Keratinocyte (primary cell): ENCODE data around the gene MAP2K2. TPM values are rescaled to one million over a fixed set of nuclear protein-coding genes. Genes with fewer than 3 reads are reported as not detected.

Source experiments
- DNase-seq: peaks from one replicate; pipeline ENCODE4 v3.0.0-alpha.2; 2011; ENCODE audit warnings: low read depth, missing footprints, low spot score
- FAIRE-seq: peaks from 2 replicates; lab custom pipeline; 2011; peaks lifted over from hg19 to GRCh38; lab: Jason Lieb, UNC
- H2AFZ ChIP-seq: 2 replicates; pipeline ENCODE4 v1.6.0; 2012; ENCODE audit warnings: low read length, control low read depth, inconsistent platforms; ENCODE audit not compliant: control insufficient read depth
- H3K27ac ChIP-seq: 2 replicates; pipeline ENCODE4 v1.5.1; 2011; ENCODE audit warnings: low read length; ENCODE audit not compliant: control insufficient read depth, insufficient read depth
- H3K27me3 ChIP-seq: 3 replicates; pipeline ENCODE4 v1.6.0; 2011; ENCODE audit warnings: low read length; ENCODE audit not compliant: control insufficient read depth, insufficient read depth; ENCODE audit errors: extremely low read depth
- H3K36me3 ChIP-seq, 2 experiments: 2 replicates in 1 of 2; 3 replicates in 1 of 2; pipeline ENCODE4 v1.5.1; 2011; ENCODE audit warnings: low read length in 2 of 2, mild to moderate bottlenecking in 1 of 2; ENCODE audit not compliant: control insufficient read depth in 2 of 2, insufficient read depth in 2 of 2; ENCODE audit errors: extremely low read depth in 1 of 2
- H3K4me1 ChIP-seq: 3 replicates; pipeline ENCODE4 v1.5.1; 2011; ENCODE audit warnings: low read length; ENCODE audit not compliant: control insufficient read depth, insufficient read depth; ENCODE audit errors: extremely low read depth
- H3K4me2 ChIP-seq: 3 replicates; pipeline ENCODE4 v1.6.0; 2011; ENCODE audit warnings: low read depth, low read length; ENCODE audit not compliant: control insufficient read depth, insufficient read depth; ENCODE audit errors: extremely low read depth
- H3K4me3 ChIP-seq, 3 experiments: fragments of 200-600 bp in 1 of 3; sonication (generic) in 1 of 3; 2 replicates in 2 of 3; 3 replicates in 1 of 3; pipeline ENCODE4 v1.5.1; 2011 to 2016; ENCODE audit warnings: low read length in 3 of 3, mild to moderate bottlenecking in 3 of 3, control low read depth in 2 of 3, inconsistent platforms in 1 of 3, low read depth in 1 of 3, mixed read lengths in 1 of 3, mixed run types in 1 of 3, moderate library complexity in 1 of 3; ENCODE audit not compliant: control insufficient read depth in 2 of 3, insufficient read depth in 2 of 3; ENCODE audit errors: extremely low read depth in 1 of 3
- H3K79me2 ChIP-seq: 2 replicates; pipeline ENCODE4 v1.6.0; 2012; ENCODE audit warnings: low read length; ENCODE audit not compliant: control insufficient read depth, insufficient read depth
- H3K9ac ChIP-seq: 3 replicates; pipeline ENCODE4 v1.6.0; 2011; ENCODE audit warnings: low read length; ENCODE audit not compliant: control insufficient read depth, insufficient read depth; ENCODE audit errors: extremely low read depth
- H3K9me1 ChIP-seq: 3 replicates; pipeline ENCODE4 v1.6.0; 2011; ENCODE audit warnings: low read length; ENCODE audit not compliant: control insufficient read depth, insufficient read depth; ENCODE audit errors: extremely low read depth
- H3K9me3 ChIP-seq: 2 replicates; pipeline ENCODE4 v1.5.1; 2012; ENCODE audit warnings: low read depth, low read length; ENCODE audit not compliant: control insufficient read depth
- H4K20me1 ChIP-seq: 3 replicates; pipeline ENCODE4 v1.6.0; 2011; ENCODE audit warnings: low read length; ENCODE audit not compliant: control insufficient read depth, insufficient read depth; ENCODE audit errors: extremely low read depth
- CTCF ChIP-seq, 3 experiments: IDR thresholded peaks in 1 of 3; conservative IDR thresholded peaks in 1 of 3; optimal IDR thresholded peaks in 1 of 3; 2 replicates in 2 of 3; 3 replicates in 1 of 3; pipeline versions ENCODE3 to v1.5.1; 2011; ENCODE audit warnings: low read length in 3 of 3, mild to moderate bottlenecking in 3 of 3, moderate library complexity in 2 of 3, control low read depth in 1 of 3, inconsistent platforms in 1 of 3; ENCODE audit not compliant: insufficient read depth in 2 of 3; ENCODE audit errors: extremely low read depth in 1 of 3
- EZH2 ChIP-seq: IDR thresholded peaks from one replicate; pipeline ENCODE4 v1.6.1; 2012; ENCODE audit warnings: inconsistent platforms, mild to moderate bottlenecking, low read length, moderate library complexity
- dilution Hi-C: fragments of 300-500 bp; cut with MboI; formaldehyde crosslinking; loops from one replicate; pipeline ENCODE4 v1.7.0; 2020; ENCODE audit warnings: low sequenced_read_pairs; ENCODE audit not compliant: extremely low pct_ligation_motif_present
- polyA plus RNA-seq, 5 experiments: library from polyadenylated mRNA; depleted of rRNA in 3 of 5; stranded (reverse) in 3 of 5; stranded (forward) in 1 of 5; unstranded in 1 of 5; fragments of >200 nt; gene quantifications; 1 replicate in 1 of 5; 2 replicates in 3 of 5; 3 replicates in 1 of 5; pipeline versions ENCODE4 v1.2.1 to v1.2.3, GENCODE V29; 2011 to 2012; ENCODE audit warnings: missing spikeins in 2 of 5, low read depth in 1 of 5, low replicate concordance in 1 of 5

The MAP2K2 gene
- polyA plus RNA-seq, 1 donor (not counting 4 experiments of a cell fraction or from before 2014, with no cell fraction given): 61.8 TPM

GRCh38 chr19:4081441-4082129 lies 42.3 kb downstream of the MAP2K2 start:
- no peak overlapping the region for H3K4me2 ChIP-seq
- no peak overlapping the region for H2AFZ ChIP-seq
- dilution Hi-C loops: no loop called here
- no peaks in the 10 kb centered on the region for H3K79me2 ChIP-seq
- peaks cover 3% of the 10 kb centered on the region for H3K4me1 ChIP-seq
- TF ChIP-seq EZH2 (no peak), CTCF (optimal IDR thresholded peaks at IDR 0.05 in 1 of 3, IDR thresholded peaks at IDR 0.05 in 1 of 3, conservative IDR thresholded peaks at IDR 0.05 in 1 of 3; ENCODE audit: extremely low read depth in 1 of 3, insufficient read depth in 2 of 3, low read length in 3 of 3) (no peak)
- no peaks in the 10 kb centered on the region for H3K9me3 ChIP-seq
- H3K9me1 ChIP-seq: no peaks in the 10 kb centered on the region
- no peaks in the 10 kb centered on the region for H3K27me3 ChIP-seq
- FAIRE-seq: no peak
- no peaks in the 10 kb centered on the region for H4K20me1 ChIP-seq
- no peak overlapping the region for H3K4me3 ChIP-seq
- H3K27ac ChIP-seq: no peak overlapping the region
- H3K36me3 ChIP-seq: no peaks in the 10 kb centered on the region
- DNase-seq: no peak
- no peak overlapping the region for H3K9ac ChIP-seq

GRCh38 chr19:4080473-4080872 lies 43.4 kb downstream of the MAP2K2 start:
- FAIRE-seq (no peak), DNase-seq (no peak)
- H3K27me3 ChIP-seq: no peaks in the 10 kb centered on the region
- peaks cover 3% of the 10 kb centered on the region for H3K4me1 ChIP-seq
- dilution Hi-C loops: no loop called here
- H3K4me2 ChIP-seq: no peak overlapping the region
- no peak overlapping the region for H2AFZ ChIP-seq
- H4K20me1 ChIP-seq: no peaks in the 10 kb centered on the region
- no peaks in the 10 kb centered on the region for H3K9me3 ChIP-seq
- no peaks in the 10 kb centered on the region for H3K9me1 ChIP-seq
- H3K9ac ChIP-seq: no peak overlapping the region
- no peak for TF ChIP-seq EZH2
- TF ChIP-seq CTCF (optimal IDR thresholded peaks at IDR 0.05 in 1 of 3, IDR thresholded peaks at IDR 0.05 in 1 of 3, conservative IDR thresholded peaks at IDR 0.05 in 1 of 3; ENCODE audit: extremely low read depth in 1 of 3, insufficient read depth in 2 of 3, low read length in 3 of 3): no peak
- H3K79me2 ChIP-seq: no peaks in the 10 kb centered on the region
- no peak overlapping the region for H3K4me3 ChIP-seq
- H3K27ac ChIP-seq: no peak overlapping the region
- no peaks in the 10 kb centered on the region for H3K36me3 ChIP-seq
